Loucy (cell line): Measurements from ENCODE around the gene ILKAP.

ENCODE experiments used
- H2AFZ ChIP-seq: fragments of 200-600 bp; sonication (generic); 2 replicates; pipeline ENCODE4 v1.6.0; 2016; ENCODE audit warnings: antibody characterized with exemption, mild to moderate bottlenecking, low read length, moderate library complexity
- H3F3A ChIP-seq: fragments of 200-600 bp; 2 replicates; pipeline ENCODE4 v1.6.0; 2016; ENCODE audit warnings: antibody characterized with exemption, low read depth, mild to moderate bottlenecking
- H3K27me3 ChIP-seq: fragments of 200-600 bp; sonication (generic); 2 replicates; pipeline ENCODE4 v1.6.1; 2014; ENCODE audit warnings: low read length, mild to moderate bottlenecking; ENCODE audit not compliant: insufficient read depth, poor library complexity, severe bottlenecking
- H3K36me3 ChIP-seq: fragments of 200-600 bp; sonication (generic); 2 replicates; pipeline ENCODE4 v1.6.1; 2016; ENCODE audit warnings: low read length; ENCODE audit not compliant: insufficient read depth
- H3K4me1 ChIP-seq: fragments of 200-600 bp; sonication (generic); 2 replicates; pipeline ENCODE4 v1.5.1; 2014; ENCODE audit warnings: low read length, mild to moderate bottlenecking; ENCODE audit not compliant: insufficient read depth, poor library complexity, severe bottlenecking
- H3K4me2 ChIP-seq: fragments of 200-600 bp; sonication (generic); 2 replicates; pipeline ENCODE4 v1.6.0; 2014; ENCODE audit warnings: antibody characterized with exemption, low read length, low read depth, mild to moderate bottlenecking; ENCODE audit not compliant: poor library complexity, severe bottlenecking
- H3K4me3 ChIP-seq: fragments of 200-600 bp; sonication (generic); 2 replicates; pipeline ENCODE4 v1.5.1; 2014; ENCODE audit warnings: low read length, mild to moderate bottlenecking, mixed read lengths; ENCODE audit not compliant: poor library complexity, severe bottlenecking
- H3K79me2 ChIP-seq: fragments of 200-600 bp; sonication (generic); 2 replicates; pipeline ENCODE4 v1.6.1; 2014; ENCODE audit warnings: low read length; ENCODE audit not compliant: insufficient read depth
- H3K9ac ChIP-seq: fragments of 200-600 bp; sonication (generic); 2 replicates; pipeline ENCODE4 v1.6.0; 2014; ENCODE audit warnings: mild to moderate bottlenecking, low read depth, low read length, moderate library complexity; ENCODE audit not compliant: poor library complexity, severe bottlenecking
- H3K9me2 ChIP-seq: fragments of 200-600 bp; sonication (generic); replicated peaks from 2 replicates; pipeline ENCODE4 v1.6.1; 2016; ENCODE audit warnings: low read depth, low read length, mixed read lengths
- H3K9me3 ChIP-seq: fragments of 200-600 bp; sonication (generic); 2 replicates; pipeline ENCODE4 v1.6.1; 2014; ENCODE audit warnings: mild to moderate bottlenecking, antibody characterized with exemption, low read length, low read depth; ENCODE audit not compliant: insufficient read depth
- H4K20me1 ChIP-seq: fragments of 200-600 bp; sonication (generic); 2 replicates; pipeline ENCODE4 v1.6.0; 2014; ENCODE audit warnings: antibody characterized with exemption, low read length, mild to moderate bottlenecking; ENCODE audit not compliant: insufficient read depth, poor library complexity, severe bottlenecking
- CTCF ChIP-seq: fragments of 200-600 bp; sonication (generic); conservative IDR thresholded peaks from 2 replicates; pipeline ENCODE4 v1.5.1; 2014; ENCODE audit warnings: mild to moderate bottlenecking, antibody characterized with exemption, low read length
- EZH2phosphoT487 ChIP-seq: fragments of 200-600 bp; IDR thresholded peaks from 2 replicates; pipeline ENCODE4 v1.6.1; 2018; ENCODE audit warnings: antibody characterized with exemption, mild to moderate bottlenecking, moderate library complexity, borderline replicate concordance

The ILKAP gene

GRCh38 chr2:238225911-238226697, 22.6 kb upstream of the ILKAP start:
- TF ChIP-seq EZH2phosphoT487 (no peak), CTCF (no peak)
- H3K36me3 ChIP-seq: no peaks in the 10 kb centered on the region
- H3K9me2 ChIP-seq: no peaks in the 10 kb centered on the region

GRCh38 chr2:238225121-238225520, 21.6 kb upstream of the ILKAP start:
- no peak overlapping the region for H3K4me3 ChIP-seq
- H3K9me2 ChIP-seq: no peaks in the 10 kb centered on the region
- no peak for TF ChIP-seq EZH2phosphoT487
- TF ChIP-seq CTCF: no peak
- no peak overlapping the region for H2AFZ ChIP-seq
- no peaks in the 10 kb centered on the region for H4K20me1 ChIP-seq
- H3K36me3 ChIP-seq: no peaks in the 10 kb centered on the region
- H3K4me2 ChIP-seq: no peak overlapping the region
- H3F3A ChIP-seq: no peaks in the 10 kb centered on the region
- no peak overlapping the region for H3K9ac ChIP-seq
- H3K9me3 ChIP-seq: no peaks in the 10 kb centered on the region
- no peaks in the 10 kb centered on the region for H3K4me1 ChIP-seq
- H3K27me3 ChIP-seq: no peaks in the 10 kb centered on the region
- H3K79me2 ChIP-seq: no peaks in the 10 kb centered on the region

More at GRCh38 chr2:238225911-238226697, 22.6 kb upstream of the ILKAP start:
- H3K9ac ChIP-seq: no peak overlapping the region
- H3K4me1 ChIP-seq: no peaks in the 10 kb centered on the region
- H2AFZ ChIP-seq: no peak overlapping the region
- no peaks in the 10 kb centered on the region for H3K79me2 ChIP-seq
- H3K4me2 ChIP-seq: no peak overlapping the region
- no peaks in the 10 kb centered on the region for H3F3A ChIP-seq
- no peak overlapping the region for H3K4me3 ChIP-seq
- no peaks in the 10 kb centered on the region for H3K27me3 ChIP-seq
- H3K9me3 ChIP-seq: no peaks in the 10 kb centered on the region
- no peaks in the 10 kb centered on the region for H4K20me1 ChIP-seq

- H3K79me2 ChIP-seq: no peaks in the 10 kb centered on the region
- H3K9ac ChIP-seq: no peak overlapping the region
- no peaks in the 10 kb centered on the region for H4K20me1 ChIP-seq
- H2AFZ ChIP-seq: no peak overlapping the region
- H3F3A ChIP-seq: no peaks in the 10 kb centered on the region
- no peak overlapping the region for H3K4me3 ChIP-seq
- no peaks in the 10 kb centered on the region for H3K36me3 ChIP-seq
- TF ChIP-seq EZH2phosphoT487 (no peak), CTCF (no peak)
- H3K4me1 ChIP-seq: no peaks in the 10 kb centered on the region
- no peaks in the 10 kb centered on the region for H3K9me3 ChIP-seq
- no peak overlapping the region for H3K4me2 ChIP-seq
- no peaks in the 10 kb centered on the region for H3K27me3 ChIP-seq
- H3K9me2 ChIP-seq: no peaks in the 10 kb centered on the region
Observed at GRCh38 chr2:238224356-238225035, 21.0 kb upstream of the ILKAP start.
